ENCODE measurements around the gene ITGA7.

The ITGA7 gene

GRCh38 chr12:55636853-55637252 lies 70.9 kb downstream of the ITGA7 start, which contains the start of gene OR10P1:
Gene OR10P1 (plus strand): TSS chr12:55636892. CDS start chr12:55636892, 0 bp downstream.
- no peak for DNase-seq

- DNase-seq: no peak
Measured at GRCh38 chr12:55636116-55636655, 71.5 kb downstream of the ITGA7 start.

Data from NCI-H146 (cell line).